ENCODE data around the gene ATG13.

The ATG13 gene

DNA sequence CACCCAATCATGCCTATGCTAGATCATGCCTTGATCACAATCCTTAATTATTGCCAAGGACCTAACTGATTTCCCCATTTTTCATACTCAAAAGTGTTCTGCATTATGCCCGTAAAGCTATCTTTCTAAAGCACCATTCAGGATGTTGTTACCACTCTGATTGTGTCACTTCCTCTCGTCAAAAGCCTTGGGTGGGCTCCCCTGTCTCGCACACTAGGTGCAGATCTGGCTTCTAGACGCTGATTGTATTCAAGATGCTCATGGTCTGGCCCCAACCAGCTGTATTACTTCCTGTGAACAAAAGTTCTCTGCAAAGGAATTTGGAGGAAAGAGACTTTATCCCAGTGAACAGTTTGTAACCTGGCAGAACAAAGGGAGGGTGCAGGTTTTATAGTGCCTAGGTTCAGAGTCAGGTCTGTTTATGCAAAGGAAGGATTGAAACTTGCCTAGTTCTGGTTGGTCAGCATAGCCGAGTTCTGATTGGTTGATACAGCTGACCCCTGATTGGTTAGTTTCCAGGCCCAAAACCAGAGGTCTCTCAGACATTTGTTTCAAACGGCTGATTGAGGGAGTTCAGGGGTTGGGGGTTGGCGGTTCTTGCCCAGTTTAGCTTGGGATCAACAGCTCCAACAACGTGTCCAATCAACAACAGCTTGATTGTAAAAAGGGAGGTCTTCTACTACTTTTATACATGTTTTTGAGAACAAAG, 25.4 kb downstream of the ATG13 start:
- in situ Hi-C loops (cut with HindIII; ENCODE audit: low sequenced_read_pairs): no loop called here
- H3K4me3 ChIP-seq (ENCODE audit: low read depth, low read length): no peak overlapping the region
- TF ChIP-seq, protein P1, sequence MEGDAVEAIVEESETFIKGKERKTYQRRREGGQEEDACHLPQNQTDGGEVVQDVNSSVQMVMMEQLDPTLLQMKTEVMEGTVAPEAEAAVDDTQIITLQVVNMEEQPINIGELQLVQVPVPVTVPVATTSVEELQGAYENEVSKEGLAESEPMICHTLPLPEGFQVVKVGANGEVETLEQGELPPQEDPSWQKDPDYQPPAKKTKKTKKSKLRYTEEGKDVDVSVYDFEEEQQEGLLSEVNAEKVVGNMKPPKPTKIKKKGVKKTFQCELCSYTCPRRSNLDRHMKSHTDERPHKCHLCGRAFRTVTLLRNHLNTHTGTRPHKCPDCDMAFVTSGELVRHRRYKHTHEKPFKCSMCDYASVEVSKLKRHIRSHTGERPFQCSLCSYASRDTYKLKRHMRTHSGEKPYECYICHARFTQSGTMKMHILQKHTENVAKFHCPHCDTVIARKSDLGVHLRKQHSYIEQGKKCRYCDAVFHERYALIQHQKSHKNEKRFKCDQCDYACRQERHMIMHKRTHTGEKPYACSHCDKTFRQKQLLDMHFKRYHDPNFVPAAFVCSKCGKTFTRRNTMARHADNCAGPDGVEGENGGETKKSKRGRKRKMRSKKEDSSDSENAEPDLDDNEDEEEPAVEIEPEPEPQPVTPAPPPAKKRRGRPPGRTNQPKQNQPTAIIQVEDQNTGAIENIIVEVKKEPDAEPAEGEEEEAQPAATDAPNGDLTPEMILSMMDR (IDR thresholded peaks at IDR 0.05; ENCODE audit: low read depth, low read length): no peak
- DNase-seq (ENCODE audit: low read depth, low spot score): no peak

DNA sequence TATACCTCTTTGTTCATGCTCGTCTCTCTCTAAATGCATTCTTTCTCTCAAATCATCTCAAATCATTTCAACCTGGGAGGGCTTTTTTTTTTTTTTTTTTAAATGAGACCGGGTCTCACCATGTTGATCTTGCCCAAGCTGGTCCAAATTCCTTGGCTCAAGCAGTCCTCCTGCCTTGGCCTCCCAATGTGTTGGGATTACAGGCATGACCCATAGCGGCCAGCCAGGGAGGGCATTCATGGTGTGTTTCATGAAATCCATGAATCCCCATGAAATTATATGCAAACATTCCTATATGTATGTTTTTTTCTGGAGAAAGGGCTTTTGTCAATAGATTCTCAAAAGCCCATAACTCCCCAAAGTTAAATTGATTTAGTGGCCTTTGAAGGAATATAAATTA, 26.2 kb downstream of the ATG13 start:
- no peak overlapping the region for H3K4me3 ChIP-seq (ENCODE audit: low read depth, low read length)
- TF ChIP-seq, protein P1 (IDR thresholded peaks at IDR 0.05; ENCODE audit: low read depth, low read length): no peak
- no peak for DNase-seq (ENCODE audit: low read depth, low spot score)
- in situ Hi-C loops (cut with HindIII; ENCODE audit: low sequenced_read_pairs): no loop called here

DNA sequence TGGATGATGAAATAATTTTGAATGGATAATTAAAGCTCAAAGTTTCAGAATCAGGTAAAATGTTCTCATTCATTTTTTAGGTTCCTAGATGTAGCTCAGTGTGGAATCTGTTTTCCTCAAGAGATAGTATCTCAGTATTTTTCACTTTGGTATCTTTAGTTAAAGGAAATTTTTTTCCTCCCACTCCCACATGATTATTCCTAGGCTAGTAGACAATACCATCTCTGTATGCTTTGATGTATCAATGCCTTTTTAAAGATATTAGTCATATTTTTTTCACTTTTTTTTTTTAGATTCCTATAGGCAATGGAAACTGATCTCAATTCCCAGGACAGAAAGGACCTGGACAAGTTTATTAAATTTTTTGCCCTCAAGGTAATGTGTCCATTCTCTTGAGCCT, 26.6 kb downstream of the ATG13 start:
- DNase-seq (ENCODE audit: low read depth, low spot score): no peak
- no peak overlapping the region for H3K4me3 ChIP-seq (ENCODE audit: low read depth, low read length)
- TF ChIP-seq, protein P1 (IDR thresholded peaks at IDR 0.05; ENCODE audit: low read depth, low read length): no peak
- in situ Hi-C loops (cut with HindIII; ENCODE audit: low sequenced_read_pairs): no loop called here

DNA sequence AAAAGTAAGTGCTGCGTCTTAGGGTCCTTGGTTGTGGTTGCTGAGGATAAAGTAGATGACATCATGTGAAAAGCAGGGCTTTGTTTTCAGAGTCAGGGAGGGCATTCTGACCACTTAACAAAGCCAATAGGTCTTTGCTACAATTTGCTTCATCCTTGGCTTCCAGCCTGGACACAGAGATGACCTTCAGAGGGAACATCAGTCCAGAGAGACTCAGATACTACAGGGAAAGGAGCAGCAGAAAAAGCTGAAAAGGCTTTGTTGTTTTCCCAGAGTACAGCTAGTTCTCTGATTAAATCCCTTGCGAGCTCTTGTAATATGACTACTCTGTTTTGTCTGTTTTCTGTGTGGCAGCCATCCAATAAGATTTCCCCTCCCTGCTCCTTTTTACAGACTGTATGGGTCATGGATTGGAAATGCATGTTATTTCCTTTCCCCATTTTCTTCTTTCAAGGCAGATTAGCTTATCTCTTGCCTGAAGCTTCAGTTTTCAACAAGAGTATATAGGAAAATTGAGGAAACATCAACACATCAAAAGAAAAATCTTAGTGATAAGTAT, 31.9 kb downstream of the ATG13 start:
- no peak overlapping the region for H3K4me3 ChIP-seq (ENCODE audit: low read depth, low read length)
- in situ Hi-C loops (cut with HindIII; ENCODE audit: low sequenced_read_pairs): no loop called here
- TF ChIP-seq, protein P1 (IDR thresholded peaks at IDR 0.05; ENCODE audit: low read depth, low read length): no peak
- peak; percentile 98 for DNase-seq (ENCODE audit: low read depth, low spot score)

DNA sequence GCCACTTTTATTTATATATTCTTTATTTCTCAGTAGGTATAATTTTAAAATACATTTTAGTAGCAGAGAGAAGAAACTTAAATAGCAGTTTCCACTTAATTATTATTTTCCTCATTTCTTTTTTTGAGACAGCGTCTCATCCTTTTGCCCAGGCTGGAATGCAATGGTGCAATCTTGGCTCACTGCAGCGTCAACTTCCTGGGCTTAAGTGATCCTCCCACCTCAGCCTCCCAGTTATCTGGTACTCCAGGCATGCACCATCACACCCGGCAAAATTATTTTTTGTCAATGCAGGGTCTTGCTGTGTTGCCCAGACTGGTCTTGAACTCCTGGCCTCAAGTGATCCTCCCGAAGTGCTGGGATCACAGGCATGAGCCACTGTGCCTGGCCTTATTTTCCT, 38.3 kb downstream of the ATG13 start:
- TF ChIP-seq, protein P1 (IDR thresholded peaks at IDR 0.05; ENCODE audit: low read depth, low read length): no peak
- in situ Hi-C loops (cut with HindIII; ENCODE audit: low sequenced_read_pairs): no loop called here
- no peak overlapping the region for H3K4me3 ChIP-seq (ENCODE audit: low read depth, low read length)
- no peak for DNase-seq (ENCODE audit: low read depth, low spot score)

DNA sequence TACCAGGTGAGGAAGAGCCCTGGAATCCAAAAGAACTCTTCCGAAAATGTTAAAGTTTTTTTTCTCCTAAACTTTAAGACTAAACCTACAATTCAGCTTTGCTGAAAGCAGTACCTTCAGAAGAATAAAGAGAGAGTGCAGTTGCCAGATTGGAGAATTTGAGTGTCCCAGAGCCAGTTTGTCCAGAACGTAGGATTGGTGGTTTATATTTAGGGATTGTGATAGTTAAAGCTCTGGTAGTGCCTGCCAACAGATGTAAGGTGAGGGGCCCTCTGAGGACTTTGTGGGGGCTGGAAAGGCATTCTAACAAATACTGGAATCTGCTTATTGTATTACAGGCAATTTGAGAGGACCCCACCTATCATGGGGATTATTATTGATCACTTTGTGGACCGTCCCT, 39.8 kb downstream of the ATG13 start:
- no peak for DNase-seq (ENCODE audit: low read depth, low spot score)
- TF ChIP-seq, protein P1 (IDR thresholded peaks at IDR 0.05; ENCODE audit: low read depth, low read length): no peak
- no peak overlapping the region for H3K4me3 ChIP-seq (ENCODE audit: low read depth, low read length)
- in situ Hi-C loops (cut with HindIII; ENCODE audit: low sequenced_read_pairs): no loop called here
